NCI-H2029 treated with DMSO at 0.1 percent for 48 hours (cell line): ENCODE data around the gene PTPRN2.
A peak's percentile ranks its signal among the peaks of the same experiment; 100 is the strongest.
"Not testable (repeated sequence)": the region's sequence is repeated elsewhere in the genome, so short reads cannot be mapped to it uniquely, and the experiment has no call there.

Experiments used
- DNase-seq: peaks from one replicate; lab custom pipeline; 2025; lab: John Stamatoyannopoulos, UW

PTPRN2 gene

DNA sequence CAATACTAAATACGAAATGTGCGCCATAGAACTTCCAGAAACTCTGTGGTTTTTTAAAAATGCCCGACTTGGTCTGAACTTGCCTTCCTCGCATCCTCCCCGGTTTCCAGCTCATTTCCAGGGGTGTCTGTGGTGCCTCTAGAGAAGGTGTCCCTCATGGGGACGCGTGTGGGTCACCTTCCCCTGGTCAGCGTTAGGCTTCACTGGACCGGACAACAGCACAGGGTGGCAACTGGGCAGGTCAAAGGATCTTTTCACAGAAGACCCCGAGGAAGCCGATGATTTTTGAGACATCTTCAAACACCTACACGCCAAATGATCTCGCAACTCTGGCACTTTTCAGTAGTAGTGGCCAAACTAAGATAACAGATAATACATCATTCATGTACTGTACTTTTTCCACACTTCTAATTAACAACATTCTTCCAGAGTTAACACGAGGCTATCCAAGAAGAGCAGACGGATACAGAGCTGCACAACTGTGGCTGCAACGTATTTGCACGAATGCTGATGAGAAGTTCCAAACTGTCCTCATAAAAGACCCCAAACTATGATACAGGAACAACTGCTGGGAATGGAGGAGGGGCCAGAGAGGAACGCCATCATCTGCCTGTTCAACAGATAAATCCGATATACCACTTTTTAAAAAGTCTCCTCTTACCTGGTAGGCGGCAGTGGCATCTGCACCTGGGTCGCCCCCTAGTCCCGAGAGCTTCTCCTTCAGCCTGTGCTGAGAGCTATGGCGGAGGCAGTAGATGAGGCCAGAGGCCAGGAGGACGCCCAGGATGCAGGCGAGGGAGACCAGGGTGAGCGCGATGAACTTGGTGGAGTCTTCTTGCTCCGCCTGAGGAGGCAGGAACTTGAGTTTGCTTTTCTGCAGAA, 905.3 kb downstream of the PTPRN2 start:
- DNase-seq, result no peak

DNA sequence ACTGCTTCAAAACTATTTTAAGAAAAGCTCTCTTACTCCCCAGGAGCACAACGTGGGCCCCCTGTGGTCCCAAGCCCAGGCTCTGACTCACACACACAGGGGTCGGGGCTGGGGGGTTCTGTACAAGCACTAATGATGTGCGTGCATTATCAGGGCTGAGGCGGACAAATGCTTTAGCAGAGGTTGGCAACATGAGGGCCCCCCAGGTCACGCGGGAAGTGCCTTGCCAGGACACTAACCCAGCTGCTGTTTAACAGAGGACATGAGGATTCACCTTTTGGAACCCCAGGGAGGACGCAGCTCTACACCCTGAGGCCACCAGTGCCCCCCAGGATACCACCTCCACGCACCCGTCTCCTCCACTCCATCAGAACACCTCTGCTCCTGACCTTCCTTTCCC, 908.0 kb downstream of the PTPRN2 start:
- no peak for DNase-seq

DNA sequence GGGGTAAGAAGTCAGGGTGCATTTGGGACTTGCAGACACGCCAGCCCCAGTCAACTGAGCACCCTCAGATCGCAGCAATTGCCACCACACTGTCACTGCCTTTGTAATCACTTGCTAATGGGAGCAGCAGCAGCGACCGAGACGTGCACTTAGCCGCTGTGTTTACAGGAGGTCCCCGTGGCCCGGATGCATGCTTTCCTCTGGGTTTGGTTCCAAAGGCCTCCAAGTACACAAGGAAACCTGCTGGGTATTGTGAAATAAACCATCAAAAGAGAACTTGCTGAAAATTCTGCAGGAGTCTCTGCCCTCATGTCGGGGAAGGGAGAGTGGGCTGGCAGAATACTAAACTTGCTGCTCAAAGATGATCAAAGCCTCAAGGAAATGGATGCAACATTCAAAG, 909.1 kb downstream of the PTPRN2 start:
- no peak for DNase-seq

DNA sequence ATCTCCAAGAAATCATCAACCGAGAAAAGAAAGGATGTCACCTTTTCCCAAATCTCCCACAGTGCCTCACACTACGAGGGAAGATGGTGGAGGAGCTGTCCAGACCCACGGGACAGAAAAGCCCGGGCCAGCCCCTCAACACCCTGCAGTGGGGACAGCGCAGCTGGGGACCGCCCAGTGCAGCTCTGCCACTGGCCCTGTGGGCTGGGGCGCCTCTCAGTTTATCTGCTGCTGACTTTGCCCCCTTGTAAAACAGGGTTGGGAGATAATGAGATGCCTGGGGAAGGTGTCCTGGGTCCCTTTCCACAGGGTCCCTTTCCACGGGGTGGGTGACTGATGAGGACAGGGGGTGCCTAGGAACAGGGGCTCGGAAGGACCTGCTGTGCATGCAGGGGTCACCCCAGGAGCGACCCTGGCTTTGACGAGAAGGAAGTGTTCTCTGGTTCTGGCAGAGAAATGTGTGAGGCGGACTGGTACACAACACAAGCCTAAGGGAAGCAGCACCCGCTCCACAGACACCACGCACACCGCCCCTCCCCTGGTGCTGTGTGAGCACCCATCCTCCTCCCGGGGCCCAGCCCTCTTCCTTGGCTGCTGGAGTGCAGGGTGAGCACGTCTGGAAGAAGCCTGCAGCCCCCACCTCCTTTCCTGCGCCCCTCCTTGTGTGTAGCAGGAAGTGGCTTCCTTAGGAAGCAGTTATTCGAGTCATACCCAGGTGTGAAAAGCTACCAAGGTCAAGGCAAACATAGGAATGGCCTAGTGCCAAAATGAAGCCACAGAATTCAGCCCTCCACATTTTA, 911.0 kb downstream of the PTPRN2 start:
- no peak for DNase-seq

DNA sequence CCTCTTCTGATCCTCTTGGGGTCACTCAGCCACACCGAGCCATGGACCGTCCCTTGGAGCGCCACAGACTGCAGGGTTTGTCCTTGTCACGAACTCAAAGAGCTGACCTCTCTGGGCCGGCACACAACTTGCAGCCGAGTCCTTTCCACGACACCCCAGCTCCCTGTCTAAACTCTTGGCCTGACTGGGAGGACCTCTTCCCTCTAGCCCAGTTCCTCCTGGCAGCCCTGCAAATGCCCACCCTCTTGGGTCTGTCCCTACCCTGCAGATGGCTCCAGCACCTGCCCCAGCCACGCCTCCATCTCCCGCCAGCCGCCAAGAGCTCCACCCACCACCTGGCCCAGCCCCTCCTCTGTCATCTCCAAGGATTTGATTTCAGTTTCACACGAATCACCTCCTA, 911.6 kb downstream of the PTPRN2 start:
- DNase-seq, result peak; percentile 29

DNA sequence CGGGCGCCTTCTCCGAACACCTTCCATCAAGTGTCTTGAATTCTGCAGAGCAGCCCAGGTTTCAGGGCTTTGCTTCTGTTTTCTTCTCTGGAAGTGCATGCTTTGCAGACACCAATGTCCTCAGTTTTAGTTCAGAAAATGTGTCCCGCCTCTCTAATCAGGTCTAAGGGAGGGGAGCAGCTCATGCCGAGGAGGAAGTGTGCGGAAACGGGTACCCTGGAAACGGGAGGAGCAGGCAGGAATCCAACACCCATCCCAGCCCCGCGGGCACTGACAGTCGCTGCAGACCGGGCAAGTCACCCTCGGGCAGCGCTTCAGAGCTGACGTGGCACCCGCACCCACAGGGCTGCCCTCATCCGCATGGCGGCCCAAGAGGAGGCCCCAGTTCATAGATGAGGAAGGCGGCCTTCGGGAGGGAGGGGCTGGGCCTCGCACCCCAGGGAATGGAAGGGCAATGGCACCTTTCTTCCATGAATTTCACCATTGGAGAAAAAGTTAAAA, 912.1 kb downstream of the PTPRN2 start:
- no peak for DNase-seq

DNA sequence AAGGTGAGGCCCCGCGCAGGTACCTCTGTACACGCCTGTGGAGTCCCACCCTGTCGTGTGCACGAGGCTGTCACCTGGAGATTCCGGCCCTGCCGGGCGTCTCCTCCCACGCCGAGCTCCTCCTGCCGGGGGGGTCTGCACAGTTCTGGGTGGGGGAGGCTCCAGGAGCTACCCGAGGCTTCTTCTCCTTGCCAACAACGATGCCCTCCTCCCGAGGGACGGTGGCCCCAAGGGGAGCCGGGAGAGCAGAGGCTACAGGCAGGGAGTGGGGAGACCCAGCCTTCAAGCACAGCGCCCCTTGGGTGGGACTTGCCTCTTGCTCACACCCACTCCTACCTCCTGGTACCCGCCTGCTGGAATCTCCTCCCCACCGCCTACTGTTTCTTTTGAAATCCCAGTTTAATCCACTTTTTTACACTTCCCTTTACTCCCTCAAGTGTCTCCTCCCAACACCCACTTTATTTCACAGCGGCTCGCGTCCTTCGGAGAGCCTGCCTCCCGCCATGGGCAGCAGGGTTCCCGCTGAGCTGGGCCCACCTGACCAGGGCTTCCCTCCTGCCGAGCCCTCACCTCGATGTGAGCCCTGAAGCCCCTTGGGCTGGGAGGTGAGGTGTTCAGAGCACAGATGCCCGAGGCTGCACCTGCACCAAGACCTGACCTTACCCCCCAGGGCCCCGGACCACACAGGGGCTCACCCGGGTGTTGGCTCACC, 912.8 kb downstream of the PTPRN2 start:
- DNase-seq, result no peak

DNA sequence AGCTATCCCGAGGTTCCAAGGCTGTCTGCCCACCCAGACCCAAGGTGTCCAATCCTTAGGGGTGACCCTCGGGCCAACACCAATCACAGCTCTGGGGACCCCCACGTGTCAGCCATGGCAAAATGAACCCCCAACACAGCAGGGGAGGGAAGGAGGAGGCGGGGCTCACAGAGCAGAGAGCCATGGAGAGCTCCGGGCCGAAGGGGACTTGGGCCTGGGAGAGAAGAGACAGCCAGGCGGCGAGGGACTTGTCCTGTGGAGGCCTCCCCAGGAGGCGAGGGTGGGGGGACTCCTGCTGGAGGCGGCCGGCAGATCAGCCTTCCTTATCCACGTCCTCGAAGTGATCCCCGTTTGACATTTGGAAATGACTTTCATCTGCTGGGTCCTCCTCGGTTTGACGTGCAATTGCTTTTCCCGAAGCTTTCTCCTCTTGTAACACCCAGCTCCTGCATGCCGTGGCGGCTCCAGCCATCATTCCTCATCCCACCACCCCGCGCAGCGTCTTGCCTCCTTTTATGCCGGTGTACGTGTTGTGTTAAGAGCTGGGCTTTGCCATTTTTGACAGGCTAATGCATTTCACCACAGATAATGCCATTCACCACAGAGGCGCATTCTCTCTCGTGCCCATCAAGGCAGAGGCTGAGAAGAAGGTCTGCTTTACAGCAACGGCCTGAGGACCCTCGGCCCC, 913.5 kb downstream of the PTPRN2 start:
- DNase-seq, result no peak

DNA sequence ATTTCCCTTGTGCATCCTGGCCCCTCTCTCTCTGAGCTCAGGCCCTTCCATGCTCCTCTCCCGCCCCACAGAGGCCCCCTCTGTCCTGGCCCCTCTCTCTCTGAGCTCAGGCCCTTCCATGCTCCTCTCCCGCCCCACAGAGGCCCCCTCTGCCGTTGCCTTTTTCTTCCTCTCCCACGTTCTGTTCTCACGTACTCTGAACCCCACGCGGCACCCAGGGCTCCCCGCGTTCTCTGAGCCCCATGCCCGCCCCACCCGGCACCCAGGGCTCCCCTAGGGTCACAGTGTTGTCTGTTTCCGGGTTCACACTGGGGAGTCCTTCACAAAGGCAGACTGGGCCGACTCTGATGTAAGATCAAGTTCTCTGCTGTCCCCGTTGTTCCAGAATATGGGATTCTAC, 914.0 kb downstream of the PTPRN2 start:
- no peak for DNase-seq

DNA sequence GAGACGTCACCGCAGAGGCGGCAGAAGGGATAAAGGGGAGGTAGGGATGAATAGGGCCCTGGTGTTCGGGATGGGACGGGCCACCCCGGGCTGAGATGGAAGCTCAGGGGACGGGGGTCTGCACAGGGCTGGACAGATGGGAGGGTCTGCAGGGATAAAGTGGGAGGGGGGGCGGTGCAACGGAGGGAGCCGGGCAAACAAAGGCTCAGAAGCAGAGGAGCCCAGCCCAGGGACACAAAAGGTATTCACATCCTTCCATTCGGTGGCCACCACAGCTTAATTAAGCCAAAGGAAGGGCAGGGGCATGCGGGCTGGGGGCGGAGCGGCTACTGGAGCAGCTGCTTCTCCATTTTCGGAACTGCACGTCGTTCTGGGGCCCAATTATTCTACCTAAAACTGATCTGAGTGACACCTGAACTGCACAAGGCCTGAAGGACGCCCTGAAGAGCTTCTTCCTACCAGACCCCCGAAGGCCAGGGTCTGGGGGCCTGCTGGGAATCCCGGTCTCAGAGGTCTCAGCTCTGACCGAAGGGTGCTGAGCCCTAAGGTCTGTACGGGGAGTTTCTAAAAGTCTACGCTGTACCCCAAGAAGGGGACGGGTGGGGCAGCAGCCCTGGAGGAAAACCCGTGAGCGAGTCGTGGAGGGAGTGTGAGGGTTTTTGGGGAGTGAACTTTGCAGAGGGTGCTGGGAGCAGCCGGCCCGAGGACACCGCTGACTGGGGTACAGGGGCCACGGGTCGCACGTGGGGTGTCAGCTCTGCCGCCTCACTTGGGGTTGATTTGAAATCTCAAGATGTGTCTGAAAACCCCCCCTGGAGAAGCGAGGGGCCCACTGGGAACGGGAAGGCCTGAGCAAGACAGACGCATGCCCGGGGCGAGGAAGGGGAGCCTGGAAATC, 916.0 kb downstream of the PTPRN2 start:
- no peak for DNase-seq

DNA sequence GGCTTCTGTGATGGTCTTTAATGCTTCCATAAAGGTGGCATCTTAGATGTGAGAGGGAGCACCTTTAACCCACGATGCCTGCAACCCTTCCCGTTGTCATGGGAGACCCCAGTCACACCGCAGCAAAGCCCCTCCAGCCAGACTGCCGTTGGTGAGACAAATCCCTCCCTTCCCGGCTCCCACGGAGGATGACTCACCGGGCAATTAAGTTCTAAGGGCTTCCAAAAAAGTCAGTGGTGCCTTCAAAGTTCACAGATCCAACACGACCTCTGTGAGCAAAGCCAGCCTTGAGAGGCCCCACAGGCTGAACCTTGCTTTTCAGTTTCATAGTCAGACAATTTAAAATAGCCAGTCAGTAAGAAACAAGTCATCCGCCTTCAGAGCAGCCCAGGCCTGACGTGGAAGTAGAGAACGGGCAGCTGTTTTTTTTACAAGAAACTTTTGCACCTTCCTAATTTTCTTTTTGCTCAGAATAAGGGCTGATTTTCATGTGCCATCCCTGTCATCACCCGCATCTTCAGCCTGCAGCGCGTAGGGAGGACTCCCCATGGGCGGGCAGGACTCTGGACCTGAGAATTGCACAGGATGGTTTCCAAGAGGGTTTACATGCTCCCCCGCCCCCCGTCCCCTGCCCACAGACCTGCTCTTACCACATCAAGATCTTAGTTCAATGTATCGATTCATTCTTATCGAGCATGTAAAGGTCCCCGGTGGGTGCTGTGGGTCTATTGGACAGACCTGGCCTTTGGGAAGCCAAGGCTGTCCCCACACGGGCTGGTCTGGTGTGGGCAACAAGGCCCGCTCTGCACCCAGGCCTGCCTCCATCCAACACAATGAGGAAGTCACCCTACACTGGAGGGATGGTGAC, 916.9 kb downstream of the PTPRN2 start:
- DNase-seq, result no peak

DNA sequence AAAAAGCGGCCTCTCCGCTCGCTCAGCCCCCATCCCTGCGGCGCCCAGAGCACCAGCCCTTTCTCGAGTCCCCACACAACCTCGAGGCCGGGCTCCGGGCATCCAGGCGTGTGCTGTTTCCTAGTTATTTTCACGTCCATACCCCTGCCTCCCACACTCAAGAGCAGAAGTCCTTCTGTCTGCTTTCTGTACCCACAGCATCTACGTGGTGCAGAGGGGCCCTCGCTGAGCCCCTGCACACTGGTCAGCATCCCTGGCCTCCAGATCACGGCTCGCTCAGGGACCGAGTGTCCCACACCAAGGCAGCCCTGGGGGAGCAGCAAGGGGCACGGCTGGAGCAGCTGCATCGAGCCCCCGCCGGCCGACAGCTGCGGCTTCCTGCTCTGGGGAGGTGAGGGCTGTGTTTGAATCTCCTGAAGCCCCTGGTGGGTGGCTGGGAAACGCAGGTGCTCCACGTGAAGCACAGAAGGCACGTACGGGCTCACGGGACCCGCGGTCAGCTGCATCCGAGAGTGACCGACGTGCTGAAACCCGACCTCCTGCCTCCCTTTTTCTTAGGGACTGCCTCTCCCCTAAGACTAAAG, 917.8 kb downstream of the PTPRN2 start:
- DNase-seq, result no peak

DNA sequence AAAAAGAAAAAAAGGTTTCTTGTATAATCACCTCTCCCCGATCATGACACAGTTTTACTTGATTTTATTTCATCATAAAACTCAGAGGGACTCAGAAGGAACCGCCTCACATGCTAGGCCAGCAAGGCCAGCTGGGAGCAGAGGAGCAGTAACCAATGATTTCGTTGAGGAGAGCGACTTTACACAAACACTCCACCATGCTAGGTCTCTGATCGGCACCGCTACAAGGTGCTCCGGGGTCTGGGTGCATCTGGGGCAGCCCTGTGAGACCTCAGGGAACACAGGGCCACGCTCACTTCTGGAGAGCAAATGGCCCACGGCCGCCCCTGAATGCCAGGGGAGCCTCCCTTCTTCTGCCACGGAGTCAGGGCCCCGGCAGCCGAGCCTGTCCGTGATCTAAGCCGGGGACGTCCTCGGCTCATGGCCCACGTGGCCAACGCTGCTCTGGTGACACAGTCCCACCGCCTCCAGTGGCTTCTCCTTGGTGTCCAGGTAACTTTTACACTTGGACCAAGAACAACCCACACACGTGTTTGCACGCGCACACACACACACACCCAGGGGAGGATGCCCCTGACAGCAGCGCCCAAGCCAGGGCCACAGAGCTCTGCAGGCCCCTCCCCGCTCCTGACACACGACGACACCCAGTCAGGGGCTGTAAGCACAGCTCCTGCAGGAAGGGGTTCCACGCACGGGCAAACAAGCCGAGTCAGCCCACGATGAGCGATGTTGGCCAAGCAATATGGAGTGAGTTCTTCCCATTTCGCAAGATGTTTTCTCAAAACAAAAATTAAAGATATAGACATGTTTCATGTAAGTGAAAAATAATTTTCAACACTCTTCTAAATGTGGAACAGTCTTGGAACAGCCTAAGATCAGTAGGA, 918.5 kb downstream of the PTPRN2 start:
- DNase-seq, result no peak

DNA sequence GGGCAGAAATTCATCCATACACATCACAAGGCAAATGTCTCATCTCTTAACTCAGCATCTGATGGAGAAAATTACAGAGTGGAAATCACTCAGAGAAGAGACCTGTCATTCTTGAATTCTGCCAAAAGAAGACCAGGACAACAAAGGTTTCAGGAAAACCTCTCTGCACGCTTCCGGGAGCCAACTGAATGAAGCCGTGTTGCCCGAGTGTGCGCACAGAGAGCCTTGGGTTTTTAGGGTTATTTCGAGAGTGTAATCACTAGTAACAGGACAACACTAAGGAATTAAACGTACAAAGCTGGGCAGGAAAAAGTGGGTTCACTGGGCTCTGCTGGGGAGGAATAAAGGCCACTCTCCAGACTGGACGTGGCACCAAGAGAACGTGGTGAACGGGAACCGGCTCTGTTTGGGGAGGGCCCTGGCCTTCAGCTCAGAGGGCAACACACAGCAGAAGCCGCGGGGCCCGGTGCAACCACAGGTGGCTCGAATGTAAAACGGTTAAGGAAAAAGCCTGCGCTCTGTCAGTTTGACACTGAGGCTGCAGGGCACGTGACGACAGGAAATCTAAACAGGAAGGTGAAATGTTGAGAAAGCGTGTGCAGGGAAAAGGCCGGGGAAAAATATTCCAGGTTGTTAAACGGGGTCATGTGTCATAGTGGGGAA, 919.3 kb downstream of the PTPRN2 start:
- no peak for DNase-seq

DNA sequence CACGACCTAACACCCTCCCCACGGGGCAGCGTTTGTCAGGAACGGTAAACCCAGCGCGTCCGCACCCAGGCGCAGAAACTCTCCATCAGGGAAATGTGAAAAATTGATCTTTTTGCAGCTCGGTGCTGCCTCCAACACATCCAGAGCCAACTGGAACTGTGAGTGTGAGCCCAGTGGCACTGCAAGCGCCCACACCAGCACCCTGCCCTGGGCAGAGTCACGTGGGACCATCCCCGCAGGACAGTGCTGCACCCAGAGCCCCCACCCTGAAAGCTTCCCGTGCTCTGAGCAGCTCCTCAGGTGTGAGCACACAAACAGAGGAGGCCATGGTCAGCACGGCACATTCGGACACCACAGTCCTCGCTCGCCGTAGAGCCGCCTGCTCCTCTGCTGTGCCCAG, 919.9 kb downstream of the PTPRN2 start:
- no peak for DNase-seq

DNA sequence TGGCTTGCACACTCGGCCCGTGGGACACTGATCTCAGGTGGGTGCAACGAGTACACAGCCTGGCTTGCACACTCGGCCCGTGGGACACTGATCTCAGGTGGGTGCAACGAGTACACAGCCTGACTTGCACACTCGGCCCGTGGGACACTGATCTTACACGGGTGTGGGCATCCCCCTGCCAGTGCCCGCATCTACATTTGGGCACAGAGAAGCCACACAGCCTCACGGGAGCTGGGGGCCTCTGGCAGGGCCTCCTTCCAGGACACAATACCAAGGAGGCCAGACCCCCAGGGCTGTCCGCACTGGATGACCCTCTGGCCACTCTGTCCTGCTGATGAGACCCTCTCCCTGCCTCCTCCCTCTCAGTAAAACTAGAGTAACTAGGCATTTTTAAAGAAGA, 920.4 kb downstream of the PTPRN2 start:
- no peak for DNase-seq

DNA sequence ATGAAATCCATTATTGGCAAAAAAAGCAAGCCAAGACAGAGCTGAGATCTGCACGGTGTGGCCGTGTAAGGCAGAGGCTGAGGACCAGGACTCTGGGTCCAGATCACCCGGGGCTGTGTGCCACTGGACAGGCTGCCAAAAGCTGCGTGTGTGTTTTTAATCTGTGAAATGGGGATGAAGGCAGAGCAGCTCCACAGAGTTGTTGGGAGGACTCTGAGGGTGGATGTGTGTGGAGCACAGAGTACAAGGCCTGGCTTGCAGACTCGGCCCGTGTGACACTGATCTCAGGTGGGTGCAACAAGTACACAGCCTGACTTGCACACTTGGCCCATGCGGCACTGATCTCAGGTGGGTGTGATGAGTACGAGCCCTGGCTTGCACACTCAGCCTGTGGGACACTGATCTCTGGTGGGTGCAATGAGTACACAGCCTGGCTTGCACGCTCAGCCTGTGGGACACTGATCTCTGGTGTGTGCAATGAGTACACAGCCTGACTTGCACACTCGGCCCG, 921.0 kb downstream of the PTPRN2 start:
- DNase-seq, result no peak

DNA sequence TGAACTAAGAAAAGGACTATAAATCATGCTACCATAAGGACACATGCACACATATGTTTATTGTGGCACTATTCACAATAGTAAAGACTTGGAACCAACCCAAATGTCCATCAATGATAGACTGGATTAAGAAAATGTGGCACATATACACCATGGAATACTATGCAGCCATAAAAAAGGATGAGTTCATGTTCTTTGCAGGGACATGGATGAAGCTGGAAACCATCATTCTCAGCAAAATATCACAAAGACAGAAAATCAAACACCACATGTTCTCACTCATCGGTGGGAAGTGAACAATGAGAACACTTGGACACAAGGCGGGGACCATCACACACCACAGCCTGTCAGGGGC, 922.0 kb downstream of the PTPRN2 start:
- not testable (repeated sequence) for DNase-seq
